HFFc6 (cell line): ENCODE results near the gene SETD1B. TPM values are rescaled to one million over a fixed set of nuclear protein-coding genes. Genes with fewer than 3 reads are reported as not detected.
A peak's percentile ranks its signal among the peaks of the same experiment; 100 is the strongest.

ENCODE experiments used
- DNase-seq: peaks from one replicate; pipeline ENCODE4 v3.0.0-alpha.2; 2018
- H3K27ac Mint-ChIP-seq: 2 replicates; pipeline ENCODE4 v1.8.0; 2020; ENCODE audit warnings: mild to moderate bottlenecking, mixed read lengths
- H3K27me3 Mint-ChIP-seq: 2 replicates; pipeline ENCODE4 v1.8.0; 2021; ENCODE audit warnings: mild to moderate bottlenecking, moderate library complexity, mixed read lengths; ENCODE audit not compliant: insufficient read depth
- H3K36me3 Mint-ChIP-seq: 2 replicates; pipeline ENCODE4 v1.8.0; 2021; ENCODE audit warnings: low read depth, mixed read lengths
- H3K4me1 Mint-ChIP-seq: 2 replicates; pipeline ENCODE4 v1.8.0; 2020; ENCODE audit warnings: low read depth, mixed read lengths
- H3K4me3 Mint-ChIP-seq: 2 replicates; pipeline ENCODE4 v1.8.0; 2020; ENCODE audit warnings: mild to moderate bottlenecking, moderate library complexity, mixed read lengths
- H3K9me3 Mint-ChIP-seq: 2 replicates; pipeline ENCODE4 v1.8.0; 2020; ENCODE audit warnings: mild to moderate bottlenecking, mixed read lengths
- total RNA-seq, 6 experiments: library from RNA; stranded (reverse); fragmentation: NEBNext Ultra II Directional; extraction: Animal tissue kit (Norgen Biotek cat#: 25700); gene quantifications; 2 replicates in 1 of 6; 3 replicates in 5 of 6; pipeline ENCODE4 v1.2.3, GENCODE V29; 2021
- TF ChIP-seq, protein P1 (sequence below): fragments of 200-600 bp; sonication (generic); IDR thresholded peaks from 2 replicates; pipeline ENCODE4 v1.5.0; 2021; ENCODE audit warnings: antibody characterized with exemption, mild to moderate bottlenecking

Gene SETD1B
- total RNA-seq, 6 experiments from 2014 or later = 18.5 to 22.0 (median 20.9) TPM

DNA sequence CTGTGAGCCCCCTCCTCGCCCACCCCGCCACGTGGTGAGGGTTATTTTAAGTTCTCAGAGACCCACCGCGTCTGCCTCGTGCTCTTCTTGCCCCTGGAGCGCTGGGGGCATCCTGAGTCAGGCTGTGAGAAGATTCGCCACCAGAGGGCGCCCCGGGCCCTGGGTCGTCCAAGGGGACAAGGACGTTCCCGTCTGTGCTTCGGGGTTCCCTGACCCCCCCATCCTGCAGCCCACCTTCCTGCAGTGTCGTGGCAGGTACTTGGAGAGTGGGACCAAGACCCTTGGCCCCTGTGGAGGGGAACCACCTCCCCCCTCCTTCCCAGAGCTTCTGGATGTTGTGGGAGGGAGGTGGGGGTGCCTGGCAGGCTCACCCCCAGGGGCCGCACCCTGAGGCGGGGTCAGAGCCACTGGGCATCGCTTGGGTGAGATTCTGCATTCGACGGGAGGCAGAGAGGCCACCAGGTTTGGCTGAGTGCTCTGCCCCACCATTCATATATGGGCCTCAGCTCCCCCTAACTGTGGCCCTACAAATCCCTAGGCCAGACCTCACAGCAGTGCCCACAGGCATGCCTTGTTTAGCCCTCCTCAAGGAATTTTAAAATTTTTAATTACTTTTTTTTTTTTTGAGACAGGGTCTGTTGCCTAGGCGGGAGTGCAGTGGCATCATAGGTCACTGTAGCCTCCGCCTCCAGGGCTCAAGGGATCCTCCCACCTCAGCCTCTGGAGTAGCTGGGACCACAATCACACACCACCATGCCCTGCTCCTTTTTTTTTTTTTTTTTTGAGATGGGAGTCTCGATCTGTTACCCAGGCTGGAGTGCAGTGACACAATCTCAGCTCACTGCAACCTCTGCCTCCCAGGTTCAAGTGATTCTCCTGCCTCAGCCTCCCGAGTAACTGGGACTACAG, 27.4 kb upstream of the SETD1B start:
- no peaks in the 10 kb centered on the region for H3K36me3 Mint-ChIP-seq
- TF ChIP-seq, protein P1, sequence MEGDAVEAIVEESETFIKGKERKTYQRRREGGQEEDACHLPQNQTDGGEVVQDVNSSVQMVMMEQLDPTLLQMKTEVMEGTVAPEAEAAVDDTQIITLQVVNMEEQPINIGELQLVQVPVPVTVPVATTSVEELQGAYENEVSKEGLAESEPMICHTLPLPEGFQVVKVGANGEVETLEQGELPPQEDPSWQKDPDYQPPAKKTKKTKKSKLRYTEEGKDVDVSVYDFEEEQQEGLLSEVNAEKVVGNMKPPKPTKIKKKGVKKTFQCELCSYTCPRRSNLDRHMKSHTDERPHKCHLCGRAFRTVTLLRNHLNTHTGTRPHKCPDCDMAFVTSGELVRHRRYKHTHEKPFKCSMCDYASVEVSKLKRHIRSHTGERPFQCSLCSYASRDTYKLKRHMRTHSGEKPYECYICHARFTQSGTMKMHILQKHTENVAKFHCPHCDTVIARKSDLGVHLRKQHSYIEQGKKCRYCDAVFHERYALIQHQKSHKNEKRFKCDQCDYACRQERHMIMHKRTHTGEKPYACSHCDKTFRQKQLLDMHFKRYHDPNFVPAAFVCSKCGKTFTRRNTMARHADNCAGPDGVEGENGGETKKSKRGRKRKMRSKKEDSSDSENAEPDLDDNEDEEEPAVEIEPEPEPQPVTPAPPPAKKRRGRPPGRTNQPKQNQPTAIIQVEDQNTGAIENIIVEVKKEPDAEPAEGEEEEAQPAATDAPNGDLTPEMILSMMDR = peak; percentile 97
- no peaks in the 10 kb centered on the region for H3K9me3 Mint-ChIP-seq
- H3K4me3 Mint-ChIP-seq = no peak overlapping the region
- H3K4me1 Mint-ChIP-seq = peaks cover 10% of the 10 kb centered on the region
- DNase-seq = no peak
- no peak overlapping the region for H3K27ac Mint-ChIP-seq
- 0 out of 2 replicates have a peak, but pooled peaks cover 2% of the 10 kb centered on the region for H3K27me3 Mint-ChIP-seq

DNA sequence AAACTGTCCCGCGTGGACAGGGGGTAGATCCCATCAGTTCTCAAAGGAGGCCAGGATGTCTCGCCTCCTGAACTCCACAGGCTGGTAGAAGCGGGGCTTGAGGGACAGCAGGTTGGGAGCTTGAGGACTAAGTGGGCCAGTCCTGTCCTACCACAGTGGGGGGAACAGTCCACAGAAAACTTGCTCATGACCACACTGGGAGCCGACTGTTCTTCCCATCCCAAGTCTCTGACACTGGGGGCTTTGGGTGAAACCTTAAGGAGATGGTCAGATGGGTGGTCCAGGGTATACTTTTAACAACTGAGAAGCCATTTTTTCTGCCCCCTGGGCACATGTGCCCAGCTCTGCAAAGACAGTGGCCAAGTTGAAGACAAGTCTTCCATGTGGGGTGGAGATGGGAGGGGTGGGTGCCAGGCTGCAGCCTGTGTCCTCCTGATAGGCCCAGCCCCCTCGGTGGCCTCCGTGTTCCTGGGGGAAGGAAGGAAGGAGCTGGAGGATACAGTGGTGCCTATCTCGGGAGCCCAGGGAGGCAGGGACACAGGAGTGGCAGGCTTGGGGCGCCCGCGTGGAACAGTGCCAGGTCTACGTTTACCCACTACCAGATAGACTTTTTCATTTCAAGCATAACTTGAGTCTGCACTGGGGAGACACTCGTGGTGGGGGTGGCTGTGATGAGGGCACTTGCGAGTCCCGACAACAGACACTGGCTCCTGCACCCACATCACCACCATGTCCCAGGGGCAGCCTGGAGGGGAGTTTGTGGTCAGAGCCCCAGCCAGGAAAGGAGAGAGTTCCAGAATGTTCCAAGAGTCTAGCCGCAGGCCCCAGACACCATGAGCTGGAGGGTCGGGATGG, 25.0 kb upstream of the SETD1B start:
- no peak for DNase-seq
- H3K36me3 Mint-ChIP-seq = no peaks in the 10 kb centered on the region
- H3K9me3 Mint-ChIP-seq = no peaks in the 10 kb centered on the region
- H3K4me3 Mint-ChIP-seq = no peak overlapping the region
- no peak overlapping the region for H3K27ac Mint-ChIP-seq
- TF ChIP-seq, protein P1 = no peak
- H3K27me3 Mint-ChIP-seq = peaks cover 6% of the 10 kb centered on the region
- peaks cover 18% of the 10 kb centered on the region for H3K4me1 Mint-ChIP-seq

DNA sequence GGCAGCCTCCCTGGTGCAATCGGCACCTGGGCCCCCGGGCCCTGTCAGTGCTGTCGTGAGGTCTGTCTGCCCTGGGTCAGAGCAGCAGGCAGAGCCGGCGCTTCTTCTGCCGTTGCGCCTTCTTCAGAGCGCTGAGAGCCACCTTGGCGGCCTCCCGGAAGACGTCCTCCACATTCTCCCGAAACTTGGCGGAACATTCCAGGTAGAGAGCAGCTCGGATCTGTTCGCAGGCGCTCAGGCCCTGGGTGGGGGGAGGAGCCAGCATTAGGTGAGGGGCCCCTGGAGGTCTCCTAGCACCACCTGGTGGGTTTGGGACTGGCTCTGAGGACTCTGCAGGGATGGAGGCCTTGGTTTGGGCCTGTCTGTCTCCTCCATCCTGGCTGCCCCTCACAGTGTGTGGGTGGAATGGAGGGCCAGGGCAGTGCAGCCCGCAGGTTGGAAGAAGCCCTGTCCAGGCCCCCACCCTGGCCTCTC, 24.4 kb upstream of the SETD1B start:
- no peak overlapping the region for H3K27ac Mint-ChIP-seq
- H3K27me3 Mint-ChIP-seq = peaks cover 7% of the 10 kb centered on the region
- TF ChIP-seq, protein P1 = no peak
- H3K4me1 Mint-ChIP-seq = peaks cover 25% of the 10 kb centered on the region
- no peaks in the 10 kb centered on the region for H3K9me3 Mint-ChIP-seq
- DNase-seq = no peak
- no peaks in the 10 kb centered on the region for H3K36me3 Mint-ChIP-seq
- H3K4me3 Mint-ChIP-seq = no peak overlapping the region

DNA sequence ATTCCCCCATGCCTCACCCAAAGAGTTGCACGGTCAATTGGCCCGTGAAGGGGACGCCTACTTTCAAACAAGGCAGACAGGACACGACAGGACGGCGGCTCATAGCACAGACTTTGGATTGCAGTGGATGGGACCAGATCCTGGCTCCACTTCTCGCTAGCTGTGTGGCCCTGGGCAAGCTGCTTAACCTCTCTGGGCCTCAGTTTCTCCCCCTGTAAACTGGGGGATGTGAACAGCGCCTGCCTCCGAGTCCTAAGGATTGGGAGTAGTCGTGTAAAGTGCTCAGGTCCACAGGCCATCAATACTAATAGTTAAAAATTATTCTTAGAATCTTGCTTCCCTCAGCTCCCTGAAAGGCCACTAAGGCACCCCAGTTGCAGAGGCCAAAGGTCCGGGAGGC, 23.4 kb upstream of the SETD1B start:
- H3K4me1 Mint-ChIP-seq = peaks cover 32% of the 10 kb centered on the region
- H3K36me3 Mint-ChIP-seq = no peaks in the 10 kb centered on the region
- TF ChIP-seq, protein P1 = no peak
- H3K27me3 Mint-ChIP-seq = peaks cover 7% of the 10 kb centered on the region
- no peak overlapping the region for H3K4me3 Mint-ChIP-seq
- no peak for DNase-seq
- H3K9me3 Mint-ChIP-seq = no peaks in the 10 kb centered on the region
- H3K27ac Mint-ChIP-seq = no peak overlapping the region

- no peaks in the 10 kb centered on the region for H3K36me3 Mint-ChIP-seq
- H3K9me3 Mint-ChIP-seq = no peaks in the 10 kb centered on the region
- TF ChIP-seq, protein P1 = no peak
- peaks cover 38% of the 10 kb centered on the region for H3K4me1 Mint-ChIP-seq
- no peak for DNase-seq
- H3K27me3 Mint-ChIP-seq = peaks cover 7% of the 10 kb centered on the region
- H3K4me3 Mint-ChIP-seq = peak overlapping the region; percentile 49
- peak overlapping the region; percentile 42 for H3K27ac Mint-ChIP-seq
These were observed 22.3 kb upstream of the SETD1B start for GRCh38 chr12:121781484-121781997.
